Activated CD4-positive, alpha-beta T cell treated with anti-CD3 and anti-CD28 coated beads, Interleukin-2, amount 50 U/mL, for 24 hours (primary cell): ENCODE results near the gene CTNNA3.
"Not testable (repeated sequence)": the region's sequence is repeated elsewhere in the genome, so short reads cannot be mapped to it uniquely, and the experiment has no call there.

Experiments
- DNase-seq, 2 donors: peaks; one replicate each; pipeline ENCODE4 v3.0.0-alpha.2; 2020; ENCODE audit warnings: low read depth in 1 of 2, low spot score in 1 of 2

Gene CTNNA3

DNA sequence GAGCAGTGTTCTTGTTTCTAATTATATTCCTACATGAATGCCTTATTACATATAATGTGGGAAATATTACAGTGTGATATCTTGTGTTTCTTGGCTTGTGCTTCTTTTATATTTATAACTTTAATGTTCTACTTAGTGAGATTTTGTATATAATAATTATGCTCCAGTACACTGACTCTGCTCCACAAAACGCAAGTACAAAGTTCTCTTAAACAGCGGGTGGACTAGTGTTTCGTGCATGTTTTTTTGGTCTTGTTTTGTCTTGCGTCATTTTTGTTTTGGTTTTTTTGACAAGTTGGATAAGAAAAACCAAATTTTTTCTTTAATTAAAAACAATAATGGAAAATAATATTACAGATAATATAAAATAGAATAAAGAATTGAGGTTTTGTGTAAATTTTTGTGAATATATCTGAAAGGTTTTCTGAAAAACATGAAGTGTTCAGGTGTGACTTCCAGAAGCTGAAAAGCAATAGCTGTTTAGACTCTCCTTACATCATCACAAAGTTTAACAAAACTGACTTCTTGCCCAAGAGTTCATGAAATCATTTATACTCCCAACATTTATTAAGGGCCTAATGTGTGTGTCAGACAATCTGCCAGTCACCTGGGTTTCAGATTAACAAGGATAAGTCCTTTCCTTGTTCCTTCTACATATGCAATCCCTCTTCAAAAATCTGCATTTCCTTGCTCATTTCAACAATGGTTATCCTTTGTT is 438.4 kb downstream of the CTNNA3 start:
- DNase-seq = no peak

DNA sequence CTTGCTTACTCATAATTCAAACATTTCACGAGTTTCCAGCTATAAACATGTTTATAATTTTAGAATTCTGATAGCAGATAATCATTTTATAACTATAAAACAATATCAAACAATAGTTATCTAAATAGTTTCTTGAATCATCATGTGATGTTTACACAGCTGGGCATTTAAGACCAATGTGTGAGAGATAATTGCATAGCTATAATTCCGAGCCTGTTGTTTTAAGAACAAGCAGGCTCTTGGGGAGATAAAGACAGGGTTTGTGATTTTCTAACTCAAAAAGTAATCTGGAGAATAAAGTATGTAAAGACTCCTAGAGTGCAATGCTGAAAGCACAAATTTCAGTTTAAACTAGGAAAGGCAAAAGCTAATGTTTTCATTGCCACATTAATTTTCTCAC is 439.0 kb downstream of the CTNNA3 start:
- DNase-seq = no peak

GRCh38 chr10:67250686-67251085 is 445.3 kb downstream of the CTNNA3 start:
- no peak for DNase-seq

DNA sequence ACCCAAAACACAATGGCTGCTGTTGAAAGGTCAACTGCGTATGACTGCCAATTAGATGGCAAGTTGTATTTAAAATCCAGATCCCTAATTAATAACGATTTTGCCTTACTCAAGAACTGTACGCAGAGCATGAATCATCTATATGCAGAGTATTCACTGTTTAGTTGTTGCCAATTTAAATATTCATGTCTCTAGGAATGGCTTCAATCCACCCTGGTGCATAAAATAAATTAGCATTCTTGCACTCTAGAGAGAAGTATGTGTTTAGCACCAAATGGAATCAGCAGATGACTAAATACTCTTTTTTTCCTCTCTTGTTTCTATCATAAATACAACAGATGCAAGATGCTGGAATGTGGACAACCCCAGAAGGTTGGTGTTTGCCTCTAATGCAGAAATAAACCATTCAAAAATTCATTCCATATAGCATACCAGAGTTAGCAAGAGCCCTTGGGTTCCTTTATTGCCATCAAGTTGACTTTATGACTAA is 449.9 kb downstream of the CTNNA3 start:
- DNase-seq = no peak

DNA sequence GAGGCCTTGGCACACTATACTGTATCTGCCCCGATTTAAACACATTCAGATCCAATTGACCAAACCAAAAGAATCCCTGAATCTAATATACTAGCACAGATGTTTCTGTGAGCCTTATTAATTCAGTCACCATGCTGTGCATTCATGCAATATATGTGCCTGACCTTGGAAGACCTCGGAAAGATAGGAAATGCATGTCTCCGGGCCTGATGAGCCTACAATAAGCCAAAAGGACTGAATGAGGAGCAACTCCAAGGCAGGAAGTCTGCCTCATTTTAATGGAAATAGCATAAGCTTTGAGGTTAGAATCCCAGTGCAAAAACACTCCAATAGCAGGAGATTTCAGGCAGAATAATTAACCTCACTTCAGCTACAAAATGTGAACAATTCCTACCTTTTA is 453.5 kb downstream of the CTNNA3 start:
- no peak for DNase-seq

DNA sequence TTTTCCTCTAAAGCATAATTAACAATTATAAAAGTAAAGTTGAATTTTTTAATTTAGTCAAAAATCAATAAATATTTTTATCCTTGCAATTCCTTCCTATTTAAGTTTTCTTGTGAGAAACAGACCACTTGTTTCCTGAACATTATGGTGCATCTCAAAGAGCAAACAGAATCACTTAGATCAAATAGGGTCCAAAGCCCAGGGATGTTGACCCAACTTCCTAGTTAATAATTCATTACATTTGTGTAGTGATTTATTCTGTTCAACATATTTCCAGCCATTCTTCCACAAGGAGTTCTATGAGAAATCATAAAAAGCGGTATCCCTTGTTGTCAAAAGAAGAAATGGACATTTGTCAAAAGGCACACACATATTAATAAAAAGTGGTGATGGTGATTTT is 454.5 kb downstream of the CTNNA3 start:
- DNase-seq = no peak

- no peak for DNase-seq
These were observed 456.0 kb downstream of the CTNNA3 start for GRCh38 chr10:67239864-67240497.

DNA sequence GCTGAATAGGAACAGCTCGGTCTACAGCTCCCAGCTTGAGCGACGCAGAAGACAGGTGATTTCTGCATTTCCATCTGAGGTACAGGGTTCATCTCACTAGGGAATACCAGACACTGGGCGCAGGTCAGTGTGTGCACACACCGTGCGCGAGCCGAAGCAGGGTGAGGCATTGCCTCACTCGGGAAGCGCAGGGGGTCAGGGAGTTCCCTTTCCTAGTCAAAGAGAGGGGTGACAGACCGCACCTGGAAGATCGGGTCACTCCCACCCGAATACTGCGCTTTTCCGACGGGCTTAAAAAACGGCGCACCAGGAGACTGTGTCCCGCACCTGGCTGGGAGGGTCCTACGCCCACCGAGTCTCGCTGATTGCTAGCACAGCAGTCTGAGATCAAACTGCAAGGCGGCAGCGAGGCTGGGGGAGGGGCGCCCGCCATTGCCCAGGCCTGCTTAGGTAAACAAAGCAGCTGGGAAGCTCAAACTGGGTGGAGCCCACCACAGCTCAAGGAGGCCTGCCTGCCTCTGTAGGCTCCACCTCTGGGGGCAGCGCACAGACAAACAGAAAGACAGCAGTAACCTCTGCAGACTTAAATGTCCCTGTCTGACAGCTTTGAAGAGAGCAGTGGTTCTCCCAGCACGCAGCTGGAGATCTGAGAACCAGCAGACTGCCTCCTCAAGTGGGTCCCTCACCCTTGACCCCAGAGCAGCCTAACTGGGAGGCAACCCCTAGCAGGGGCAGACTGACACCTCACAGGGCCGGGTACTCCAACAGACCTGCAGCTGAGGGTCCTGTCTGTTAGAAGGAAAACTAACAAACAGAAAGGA is 465.1 kb downstream of the CTNNA3 start:
- not testable (repeated sequence) for DNase-seq

DNA sequence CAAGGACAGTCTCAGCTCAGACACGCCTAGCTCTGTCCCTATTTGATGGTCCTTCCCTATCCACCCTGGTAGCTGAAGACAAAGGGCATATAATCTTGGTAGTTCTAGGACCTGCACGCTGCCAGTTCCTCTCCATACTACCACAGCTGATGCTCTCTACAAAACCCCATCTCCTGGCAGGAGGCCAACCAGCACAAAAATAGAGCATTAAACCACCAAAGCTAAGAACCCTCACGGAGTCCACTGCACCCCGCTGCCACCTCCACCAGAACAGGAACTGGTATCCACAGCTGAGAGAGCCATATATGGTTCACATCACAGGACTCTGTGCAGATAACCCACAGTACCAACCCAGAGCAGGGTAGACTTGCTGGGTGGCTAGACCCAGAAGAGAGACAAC is 470.8 kb downstream of the CTNNA3 start:
- no peak for DNase-seq

GRCh38 chr10:67224553-67224952 is 471.4 kb downstream of the CTNNA3 start:
- DNase-seq = no peak

- no peak for DNase-seq
These were observed 473.1 kb downstream of the CTNNA3 start for GRCh38 chr10:67222934-67223333.

DNA sequence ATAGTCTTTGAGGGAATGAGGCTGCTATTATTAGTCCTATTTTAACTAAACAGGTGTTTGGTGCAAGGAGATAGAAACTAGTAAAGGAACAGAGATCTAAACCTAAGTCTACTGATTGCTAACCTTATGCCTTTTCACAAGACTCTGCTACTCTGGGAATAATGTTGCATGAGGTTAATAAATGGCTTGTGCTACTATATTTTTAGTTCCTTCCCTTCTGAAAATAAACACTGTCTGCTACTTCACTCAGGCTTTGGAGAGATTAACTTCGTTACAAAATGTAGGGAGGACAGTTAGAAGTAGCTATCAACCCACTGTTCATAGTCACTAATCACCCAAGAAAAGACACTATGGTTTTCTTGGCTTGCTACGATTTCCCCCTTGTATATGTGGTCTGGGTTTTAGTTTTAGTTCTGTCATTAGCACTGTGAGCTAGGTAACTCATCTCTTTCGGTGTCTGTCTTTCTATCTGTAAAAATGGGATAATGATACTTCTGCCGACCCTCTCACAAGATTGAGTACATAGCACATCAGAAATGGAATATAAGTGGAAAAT is 474.0 kb downstream of the CTNNA3 start:
- DNase-seq = no peak

DNA sequence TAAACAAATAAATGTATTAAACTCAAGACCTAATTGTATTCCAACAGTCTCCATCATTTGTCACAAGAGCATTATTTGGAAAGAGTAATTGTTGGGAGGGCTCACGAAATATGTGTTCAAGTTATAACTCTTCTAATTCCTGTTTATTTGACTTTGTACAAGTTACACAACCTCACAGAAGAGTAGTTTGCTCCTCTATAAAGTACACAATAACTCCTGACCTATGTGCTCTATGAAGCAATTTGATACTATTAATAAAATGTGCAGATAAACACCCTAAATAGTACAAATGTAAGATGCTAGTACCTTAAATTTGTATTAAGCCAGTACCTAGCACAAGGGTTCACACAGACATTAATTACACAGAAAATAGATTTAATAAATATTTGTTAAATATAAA is 484.3 kb downstream of the CTNNA3 start:
- DNase-seq = no peak

GRCh38 chr10:67207923-67208322 is 488.1 kb downstream of the CTNNA3 start:
- not testable (repeated sequence) for DNase-seq

GRCh38 chr10:67200913-67201564 is 495.0 kb downstream of the CTNNA3 start:
- DNase-seq = no peak

DNA sequence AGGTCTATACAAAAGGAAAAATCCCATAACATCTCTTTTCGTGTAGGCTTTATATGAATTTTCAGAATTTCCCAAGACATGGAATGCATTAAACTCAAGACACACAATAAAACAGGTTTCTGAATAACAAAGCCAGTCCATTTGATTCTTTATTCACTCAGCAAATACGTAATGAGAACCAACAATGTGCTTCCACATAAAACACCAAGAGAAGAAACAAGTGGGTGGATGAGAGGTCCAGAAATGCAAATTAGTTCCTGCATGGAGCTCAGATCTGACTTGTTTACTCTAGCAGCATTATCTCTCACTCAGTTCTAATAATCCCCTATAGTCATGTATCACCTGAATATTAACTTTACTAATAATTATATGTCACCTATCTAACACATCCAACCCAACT is 520.6 kb downstream of the CTNNA3 start:
- no peak for DNase-seq

- no peak for DNase-seq
These were observed 522.2 kb downstream of the CTNNA3 start for GRCh38 chr10:67173787-67174186.

- no peak for DNase-seq
These were observed 524.0 kb downstream of the CTNNA3 start for GRCh38 chr10:67171970-67172369.

- DNase-seq = no peak
These were observed 539.8 kb downstream of the CTNNA3 start for GRCh38 chr10:67156239-67156638.

DNA sequence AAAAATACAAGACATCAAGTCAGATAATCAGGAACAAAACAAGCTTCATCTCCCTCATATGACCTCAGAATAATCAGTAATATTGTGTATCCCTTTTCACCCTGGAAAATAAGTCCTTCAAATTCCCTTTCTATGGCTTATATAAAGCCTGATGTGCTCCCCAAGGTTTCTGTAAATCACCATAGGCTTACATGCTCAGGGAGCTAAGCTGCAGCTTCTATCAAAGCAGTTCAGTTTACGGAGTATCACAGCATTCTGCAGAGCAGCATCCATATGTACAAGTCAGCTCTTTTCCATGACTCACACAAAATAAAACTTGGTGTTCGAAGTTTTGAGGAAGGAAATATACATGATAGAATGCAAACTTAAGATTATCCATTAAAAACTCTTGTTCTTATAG is 544.5 kb downstream of the CTNNA3 start:
- no peak for DNase-seq

GRCh38 chr10:67144530-67144929 is 551.5 kb downstream of the CTNNA3 start:
- DNase-seq = no peak
